GM21515 (cell line): ENCODE data around the gene SGTA.

Source experiments
- ATAC-seq: cut with Tn5 transposase; IDR thresholded peaks from one replicate; pipeline ENCODE4 v1.9.1; 2021; ENCODE audit not compliant: unreplicated experiment

Gene SGTA

DNA sequence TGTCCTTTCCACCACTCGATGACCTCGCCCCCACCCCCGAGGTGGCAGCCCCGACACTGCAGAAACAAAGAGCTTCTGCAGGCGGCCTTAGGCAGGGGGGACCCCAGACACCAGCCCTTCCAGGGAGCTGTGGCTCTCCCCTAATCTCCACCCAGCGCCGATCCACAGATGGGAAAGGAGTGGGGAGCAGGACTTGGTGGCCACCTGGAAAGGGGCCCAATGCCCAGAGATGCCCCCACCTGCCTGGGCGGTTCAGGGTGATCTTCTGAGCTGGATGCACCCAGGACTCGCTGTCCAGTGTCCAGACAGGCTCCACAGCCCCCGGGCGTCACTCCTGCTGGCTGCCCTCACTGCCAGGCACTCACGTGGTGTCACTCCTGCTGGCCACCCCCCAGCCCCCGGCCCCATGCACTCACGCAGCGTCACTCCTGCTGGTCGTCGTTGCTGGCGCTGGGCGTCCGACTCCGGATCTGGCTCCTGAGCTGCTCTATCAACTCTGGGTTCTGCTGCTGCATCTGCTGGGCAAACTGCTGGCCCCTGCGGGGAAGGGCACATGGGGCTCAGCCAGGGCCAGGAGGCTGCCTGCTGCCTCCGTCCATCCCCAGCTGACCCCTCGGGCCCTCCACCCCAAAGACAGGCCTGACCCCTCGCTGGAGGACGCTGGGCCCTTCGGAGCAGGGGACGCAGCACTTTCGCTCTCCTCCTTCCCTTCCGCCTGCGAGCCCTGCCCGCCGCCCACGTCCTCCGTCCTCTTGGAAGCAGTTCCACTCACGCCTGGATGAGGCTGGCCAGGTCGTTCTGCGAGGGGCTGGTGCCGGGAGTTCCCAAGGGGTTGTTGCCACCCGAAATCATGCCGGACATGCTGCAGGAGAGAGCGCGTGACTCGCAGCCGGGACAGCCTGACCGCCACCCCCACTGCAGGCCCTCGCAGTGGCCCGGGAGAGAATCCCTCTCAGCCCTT, 25.9 kb downstream of the SGTA start:
- ATAC-seq, result no peak

DNA sequence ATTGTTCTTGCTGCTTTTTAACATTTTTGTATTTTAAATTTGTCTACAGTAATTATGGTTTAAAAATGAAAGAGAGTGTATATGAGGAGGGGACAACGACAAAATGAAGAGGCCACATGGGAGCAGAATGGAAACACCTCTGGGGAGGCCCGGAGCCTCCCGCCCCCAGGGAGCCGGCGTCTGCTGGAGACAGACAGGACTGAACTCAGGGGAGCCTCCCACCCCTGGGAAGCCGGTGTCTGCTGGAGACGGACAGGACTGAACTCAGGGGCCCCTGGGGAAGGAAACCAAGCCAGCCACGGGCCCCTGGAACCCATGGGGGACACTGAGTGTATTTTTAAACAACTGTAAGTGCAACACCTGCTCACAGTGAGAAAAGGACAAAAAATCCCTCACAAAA, 26.6 kb downstream of the SGTA start:
- ATAC-seq, result no peak

DNA sequence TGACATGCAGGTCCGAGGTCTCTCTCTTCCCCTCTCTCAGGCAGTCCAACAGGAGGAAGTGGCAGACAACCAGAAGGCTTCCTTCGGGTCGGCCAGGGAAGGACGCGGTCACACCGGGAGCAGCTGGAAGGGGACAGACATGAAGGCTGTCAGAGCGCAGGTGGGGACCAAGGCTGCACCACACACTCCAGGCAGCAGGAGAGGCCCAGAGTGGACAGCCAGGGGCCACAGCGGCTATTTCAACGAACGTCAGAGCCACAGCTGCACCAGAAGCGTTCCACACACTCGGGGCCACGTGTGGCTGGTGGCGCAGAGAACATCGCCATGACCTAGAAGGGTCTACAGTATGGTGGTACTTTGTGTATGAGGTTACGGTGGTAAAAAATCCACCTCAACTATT, 27.3 kb downstream of the SGTA start:
- no peak for ATAC-seq

GRCh38 chr19:2755448-2755705, 27.7 kb downstream of the SGTA start:
- no peak for ATAC-seq

DNA sequence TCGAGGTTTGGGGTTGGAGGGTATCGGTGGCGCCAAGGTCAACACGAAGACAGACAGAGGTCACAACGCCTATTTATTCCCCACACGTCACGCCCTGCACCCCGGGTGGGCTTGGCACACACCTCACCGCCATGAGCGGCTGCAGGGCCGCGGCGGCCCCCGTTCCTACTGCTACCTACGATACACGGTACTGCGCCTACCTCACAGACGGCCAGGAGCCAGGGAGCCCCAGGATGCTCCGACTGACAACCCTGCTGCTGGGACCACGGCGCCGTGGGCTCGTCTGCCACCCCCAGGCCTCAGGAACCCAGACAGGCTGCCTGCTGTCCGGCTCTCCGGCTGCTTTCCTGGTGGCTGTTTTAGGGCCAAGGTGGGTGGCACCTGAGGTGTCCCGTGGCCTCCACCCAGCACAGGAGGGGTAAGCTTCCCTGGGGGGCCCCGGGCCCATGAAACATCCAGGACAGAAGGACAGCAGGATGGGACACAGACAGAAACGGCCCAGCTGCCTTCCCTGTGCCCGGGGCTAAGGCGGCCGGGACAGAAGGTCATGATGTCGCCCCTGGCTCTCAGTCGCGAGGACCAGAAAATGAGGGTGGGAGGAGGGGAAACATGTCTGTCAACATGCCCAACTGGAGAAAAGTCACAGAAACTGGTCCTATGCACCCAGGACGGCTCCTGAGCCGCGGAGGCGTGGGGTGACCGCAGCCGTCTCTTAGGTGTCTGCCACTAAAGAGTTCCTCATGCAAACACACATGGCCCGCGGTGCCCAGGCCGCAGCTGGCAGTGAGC, 28.2 kb downstream of the SGTA start:
- no peak for ATAC-seq

- no peak for ATAC-seq
These were observed 31.6 kb downstream of the SGTA start for GRCh38 chr19:2751438-2751830.

- ATAC-seq, result no peak
These were observed 32.1 kb downstream of the SGTA start for GRCh38 chr19:2750808-2751437.

- ATAC-seq, result no peak
These were observed 35.7 kb downstream of the SGTA start for GRCh38 chr19:2747349-2747748.

GRCh38 chr19:2744113-2744512, 39.0 kb downstream of the SGTA start:
- no peak for ATAC-seq

DNA sequence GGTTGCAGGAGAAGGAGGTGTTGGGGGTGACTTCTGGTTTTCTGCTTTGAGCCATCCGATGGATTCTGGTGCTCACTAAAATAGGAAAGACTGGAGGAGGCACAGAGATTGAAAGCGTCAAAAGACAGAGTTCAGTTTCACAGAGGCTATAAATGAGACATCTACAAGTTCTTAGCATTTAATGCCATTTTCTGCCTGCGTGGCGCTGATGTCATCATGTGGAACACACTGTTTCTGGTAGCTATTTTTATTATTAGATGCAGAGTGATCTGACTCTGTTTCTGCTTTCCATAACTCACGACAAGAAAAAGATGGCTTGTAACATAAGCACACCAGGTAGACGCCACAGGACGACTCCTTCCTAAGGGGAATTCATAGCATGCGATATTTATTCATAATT, 40.0 kb downstream of the SGTA start:
- ATAC-seq, result no peak

DNA sequence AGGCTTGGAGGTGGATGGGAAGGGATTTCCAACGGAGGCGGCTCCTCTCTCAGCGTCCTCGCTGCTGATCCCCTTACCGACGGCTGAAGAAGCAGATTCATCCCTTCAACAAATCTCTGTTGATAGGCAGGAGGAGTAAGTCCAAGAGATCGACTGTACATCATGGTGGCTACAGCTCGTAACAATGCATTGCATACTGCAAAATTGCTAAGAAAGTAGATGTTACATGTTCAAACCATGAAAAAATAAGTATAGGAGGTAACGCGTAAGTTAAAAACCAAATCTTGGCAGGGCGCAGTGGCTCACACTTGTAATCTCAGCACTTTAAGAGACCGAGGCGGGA, 42.8 kb downstream of the SGTA start:
- no peak for ATAC-seq

DNA sequence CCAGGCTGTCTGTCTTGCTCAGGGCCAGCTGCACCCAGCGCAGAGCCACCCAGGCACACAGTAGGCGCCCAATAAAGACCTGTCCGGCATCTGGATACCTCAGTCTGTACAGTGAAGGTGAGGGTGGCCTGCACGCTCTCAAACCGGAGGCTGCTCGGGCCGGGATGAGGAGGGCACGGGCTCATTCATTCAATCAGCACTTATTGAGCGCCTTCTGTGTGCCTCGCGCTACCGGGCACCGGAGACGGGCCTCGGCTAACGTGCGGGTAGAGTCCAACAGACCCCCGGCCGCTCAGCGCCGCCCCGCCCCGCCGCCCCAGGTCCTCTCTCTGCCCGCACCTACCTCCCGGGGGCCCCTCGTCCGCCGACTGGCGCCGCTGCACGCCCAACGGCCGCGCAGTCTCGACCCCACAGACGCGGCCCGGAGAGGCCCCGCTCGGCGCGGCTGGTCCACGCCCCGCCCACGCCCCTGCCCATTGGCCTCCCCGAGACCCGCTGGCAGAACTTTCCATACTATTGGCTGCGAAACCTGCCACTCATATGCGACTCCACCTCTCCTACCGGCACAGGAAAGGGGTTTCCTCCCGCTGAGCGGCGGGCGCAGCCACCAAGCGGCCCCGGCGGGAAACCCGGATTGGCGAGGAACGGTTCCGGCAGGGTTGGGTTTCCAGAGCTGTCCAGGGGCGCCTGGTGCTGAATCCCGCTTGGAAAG, 43.3 kb downstream of the SGTA start, which contains the start of gene SLC39A3:
TSS of gene SLC39A3 (minus strand) at position 416 of the 712 bp plus-strand sequence. CDS start 2,760 bp downstream, outside the sequence.
- ATAC-seq, result peak; percentile 91

DNA sequence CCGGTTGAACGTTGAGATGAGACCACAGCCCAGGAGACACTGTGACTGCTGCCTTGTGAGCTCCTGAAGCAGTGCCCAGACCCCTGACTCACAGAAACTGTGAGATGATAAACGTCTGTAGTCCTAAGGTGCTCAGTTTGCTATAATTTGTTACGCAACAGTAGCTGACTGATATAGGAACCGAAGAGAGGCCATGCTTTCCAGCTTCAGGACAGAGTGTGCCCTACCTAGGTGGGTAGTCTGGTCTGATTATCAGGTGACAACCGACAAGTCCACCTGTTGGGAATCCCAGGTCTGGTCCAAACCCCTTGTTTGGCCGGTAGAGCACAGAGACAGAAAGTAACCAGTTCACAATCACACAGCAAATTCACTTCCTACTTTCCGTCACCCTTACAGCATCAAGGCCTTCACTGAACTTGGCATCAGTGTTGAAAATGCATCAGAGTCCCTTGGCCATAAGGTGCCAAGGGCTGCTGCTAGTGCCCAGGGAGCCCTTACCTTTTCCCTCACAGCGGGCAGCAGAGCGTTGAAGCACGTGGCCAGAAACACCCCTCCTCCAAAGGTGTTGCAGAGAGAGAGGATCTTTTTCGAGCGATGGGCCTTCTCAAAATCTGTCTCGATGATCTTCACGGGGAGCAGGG, 46.4 kb downstream of the SGTA start:
- ATAC-seq, result no peak

DNA sequence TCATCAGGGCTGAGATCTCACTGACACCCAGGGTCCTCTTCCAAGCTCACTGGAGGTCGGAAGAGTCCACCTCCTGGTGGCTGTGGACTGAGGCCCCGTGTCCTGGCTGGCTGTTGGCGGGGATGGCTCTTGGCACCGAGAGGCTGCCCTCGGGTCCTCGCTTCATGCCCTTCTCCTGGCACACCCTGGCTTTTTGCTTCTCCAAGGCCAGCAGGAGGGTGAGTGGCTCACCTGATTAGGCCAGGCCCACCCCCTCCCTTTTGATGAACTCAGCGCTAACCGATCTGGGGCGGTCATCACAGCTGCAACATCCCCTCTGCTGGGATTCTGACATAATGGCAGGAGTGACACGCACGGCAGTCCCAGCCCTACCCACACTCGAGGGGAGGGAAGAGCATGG, 47.7 kb downstream of the SGTA start:
- no peak for ATAC-seq

GRCh38 chr19:2734589-2735288, 48.3 kb downstream of the SGTA start:
- no peak for ATAC-seq

GRCh38 chr19:2733930-2734588, 49.0 kb downstream of the SGTA start:
- ATAC-seq, result no peak

- ATAC-seq, result no peak
These were observed 50.2 kb downstream of the SGTA start for GRCh38 chr19:2732883-2733282.

DNA sequence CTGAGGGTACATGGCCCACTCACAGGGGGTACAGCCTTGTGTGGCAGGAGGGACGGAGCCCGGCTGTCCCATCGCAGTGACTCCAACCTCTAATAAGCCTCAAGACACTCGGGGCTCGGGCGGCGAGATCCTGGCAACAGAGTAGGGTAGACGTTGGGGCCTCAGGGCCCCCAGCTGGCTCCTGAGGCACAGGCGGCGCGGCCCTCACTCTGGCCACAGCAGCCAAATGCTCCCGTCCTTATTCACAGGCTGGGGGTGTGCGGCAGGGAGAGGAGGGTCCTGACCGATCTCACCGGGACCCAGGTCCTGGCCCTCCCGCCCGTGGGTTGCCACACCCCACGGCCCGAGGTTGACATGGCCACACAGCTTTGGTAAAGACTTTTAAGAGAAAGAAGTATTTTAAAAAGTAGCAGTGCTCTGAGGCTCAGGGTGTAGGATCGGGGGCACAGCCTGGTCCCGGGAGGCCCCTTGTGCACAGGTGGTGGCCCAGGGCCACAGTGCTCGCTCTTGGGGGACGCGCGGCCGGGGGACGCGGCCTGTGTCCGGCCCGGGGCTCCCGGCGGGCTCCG, 50.8 kb downstream of the SGTA start:
- ATAC-seq, result no peak
